ENCODE data around the gene RIOK3. TPM values are rescaled to one million over a fixed set of nuclear protein-coding genes. Genes with fewer than 3 reads are reported as not detected.

RIOK3 gene, protein sequence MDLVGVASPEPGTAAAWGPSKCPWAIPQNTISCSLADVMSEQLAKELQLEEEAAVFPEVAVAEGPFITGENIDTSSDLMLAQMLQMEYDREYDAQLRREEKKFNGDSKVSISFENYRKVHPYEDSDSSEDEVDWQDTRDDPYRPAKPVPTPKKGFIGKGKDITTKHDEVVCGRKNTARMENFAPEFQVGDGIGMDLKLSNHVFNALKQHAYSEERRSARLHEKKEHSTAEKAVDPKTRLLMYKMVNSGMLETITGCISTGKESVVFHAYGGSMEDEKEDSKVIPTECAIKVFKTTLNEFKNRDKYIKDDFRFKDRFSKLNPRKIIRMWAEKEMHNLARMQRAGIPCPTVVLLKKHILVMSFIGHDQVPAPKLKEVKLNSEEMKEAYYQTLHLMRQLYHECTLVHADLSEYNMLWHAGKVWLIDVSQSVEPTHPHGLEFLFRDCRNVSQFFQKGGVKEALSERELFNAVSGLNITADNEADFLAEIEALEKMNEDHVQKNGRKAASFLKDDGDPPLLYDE
- 38.9 and 61.4 TPM in 2 replicates for total RNA-seq (2012; rRNA removed)
- polyA plus RNA-seq (2012; rRNA removed) = 18.1 and 21.5 TPM in 2 replicates
- polyA plus RNA-seq (2012; cell fraction: cytosol; rRNA removed) = 4.7 and 14.1 TPM in 2 replicates
- polyA plus RNA-seq (2012; cell fraction: nucleus; rRNA removed; ENCODE audit: low replicate concordance) = 36.7 and 41.9 TPM in 2 replicates
- Bru-seq, nascent RNA = percentile 87 among the genes with signal in this experiment
- BruChase-seq, experiment 1, labeled RNA remaining after a 6-hour chase = percentile 91 among the genes with signal in this experiment
- percentile 86 among the genes with signal in this experiment for BruChase-seq, experiment 2, labeled RNA remaining after a 2-hour chase
- long read RNA-seq, full-length matches to known transcripts = 73 of 94 reads
- long read RNA-seq, partial matches to known transcripts = 9 of 94 reads
- long read RNA-seq, other reads (novel, unspliced or antisense) = 12 of 94 reads

DNA sequence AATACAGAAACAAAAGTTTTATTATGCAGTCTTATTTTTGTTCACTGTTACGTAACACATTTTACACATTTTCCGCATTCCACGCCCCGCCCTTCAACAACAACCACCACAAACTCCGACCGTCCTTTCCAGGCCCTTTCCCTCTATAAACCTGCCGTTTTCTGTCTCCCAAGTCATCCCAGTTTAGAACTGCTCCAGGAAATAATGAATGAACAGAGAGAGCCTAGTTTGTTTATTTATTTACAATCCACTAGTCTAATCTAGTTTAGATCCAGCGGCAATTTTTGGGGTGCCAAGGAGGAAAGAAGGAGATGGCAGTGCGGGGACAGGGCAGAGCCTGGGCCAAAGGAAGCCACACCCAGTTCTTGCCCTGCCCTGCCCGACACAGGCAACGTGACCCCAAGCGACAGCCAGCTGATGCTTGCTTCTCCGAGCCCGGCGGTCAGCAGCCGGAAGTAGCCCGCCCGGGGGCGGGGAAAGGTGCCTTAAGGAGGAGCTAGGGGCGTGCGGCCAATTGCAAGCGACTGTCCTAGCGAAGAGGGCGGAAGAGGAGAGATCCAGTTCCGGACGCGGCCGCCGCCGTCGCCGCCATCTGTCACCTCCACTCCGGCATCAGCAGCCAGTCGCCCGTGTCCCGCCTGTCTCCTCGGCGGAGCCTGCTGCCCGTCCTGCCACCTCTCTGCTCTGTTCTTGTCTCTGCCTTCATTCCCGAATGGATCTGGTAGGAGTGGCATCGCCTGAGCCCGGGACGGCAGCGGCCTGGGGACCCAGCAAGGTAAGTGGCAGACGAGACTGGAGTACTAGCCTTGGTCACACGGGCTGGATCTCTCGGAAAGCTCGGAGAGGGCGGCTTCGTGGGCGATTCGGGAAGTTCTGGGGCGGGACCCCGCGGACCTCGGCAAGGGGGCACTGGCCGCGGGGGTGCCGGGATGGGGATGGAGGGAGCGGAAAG is at the start of gene RIOK3:
RIOK3 (plus strand) TSS at position 560 of the 952 bp plus-strand sequence; CDS start at position 713, 153 bp downstream.
- Histone ChIP-seq H3K9ac (ENCODE audit: low read depth, low read length) (peak within 1 kb of the TSS; percentile 98), H3K9me1 (ENCODE audit: insufficient read depth, low read length) (peaks cover 3% of the 10 kb centered on the region), H3K36me3 (ENCODE audit: control insufficient read depth, insufficient read depth, low read length) (peaks cover 4% of the 10 kb centered on the region), H3K4ac (ENCODE audit: low read depth, low read length) (peak within 1 kb of the TSS; percentile 88), H2BK120ac (ENCODE audit: low read depth, low read length) (peak within 1 kb of the TSS; percentile 67), H3K27me3 (ENCODE audit: control insufficient read depth, insufficient read depth, low read length) (no peaks in the 10 kb centered on the region), H2AK5ac (ENCODE audit: low read depth, low read length) (peak within 1 kb of the TSS; percentile 85), H4K91ac (ENCODE audit: insufficient read depth, low read depth, low read length) (peak within 1 kb of the TSS; percentile 88), H3K23ac (ENCODE audit: low read depth, low read length) (peak within 1 kb of the TSS; percentile 92), H2BK15ac (ENCODE audit: low read depth, low read length) (peak within 1 kb of the TSS; percentile 51; the same call in 1 of the 3 replicates), H3K4me2 (ENCODE audit: low read depth, low read length) (peak within 1 kb of the TSS; percentile 78), H3K79me1 (ENCODE audit: low read depth in 1 of 2, low read length in 2 of 2) (peaks cover 2 to 27% of the 10 kb centered on the region in 2 experiments; a peak in 3 of 4 replicates), H3K4me3 (ENCODE audit: insufficient read depth, low read depth, low read length) (peak within 1 kb of the TSS; percentile 91), H3K56ac (ENCODE audit: extremely low read depth, insufficient read depth, low read length) (peak within 1 kb of the TSS; percentile 80), H2AFZ (replicated peaks; ENCODE audit: low read length, poor library complexity) (peak within 1 kb of the TSS; percentile 95), H2BK20ac (ENCODE audit: low read depth, low read length) (no peak within 1 kb of the TSS), H3K14ac (replicated peaks; ENCODE audit: low read depth, low read length) (peak within 1 kb of the TSS; percentile 95), H2AK9ac (replicated peaks; ENCODE audit: low read depth, low read length, poor library complexity) (peak within 1 kb of the TSS; percentile 90), H2BK5ac (ENCODE audit: low read depth, low read length, poor library complexity, severe bottlenecking) (peak within 1 kb of the TSS; percentile 89), H3K4me1 (ENCODE audit: control insufficient read depth, insufficient read depth, low read length) (no peaks in the 10 kb centered on the region; the same call in none of the 2 replicates), H4K20me1 (ENCODE audit: insufficient read depth, low read length) (peaks cover 33% of the 10 kb centered on the region), H4K8ac (ENCODE audit: low read depth in 2 of 2, low read length in 2 of 2) (peak within 1 kb of the TSS; percentile 81 to 94), H4K5ac (ENCODE audit: low read depth, low read length) (peak within 1 kb of the TSS; percentile 79), H3K27ac (ENCODE audit: insufficient read depth, low read length) (peak within 1 kb of the TSS; percentile 97), H3K9me3 (ENCODE audit: control insufficient read depth, insufficient read depth, low read length) (peaks cover 1% of the 10 kb centered on the region; the same call in 1 of the 2 replicates), H3K18ac (ENCODE audit: low read depth, low read length) (peak within 1 kb of the TSS; percentile 62)
- ATAC-seq (ENCODE audit: low read depth) (peak; percentile 98), DNase-seq (peak; percentile 92)
- dilution Hi-C loops (cut with HindIII; ENCODE audit: low sequenced_read_pairs, unreplicated experiment) = no loop called here
- POLR2A ChIA-PET (ENCODE audit: unreplicated experiment) = interaction anchor here (0.6 kb wide), 3 partner anchors 20 to 465 kb away, joined by 3 to 4 read pairs (median 3); no protein-coding TSS in a partner anchor
- in situ Hi-C loops (cut with MboI; ENCODE audit: low sequenced_read_pairs) = no loop called here
- WGBS, 2 experiments (ENCODE audit: extremely low coverage in 2 of 2, insufficient read length in 1 of 2) = 0% methylated on average over 37 of the region's 60 CpGs; no CpG with 5 or more reads in 1 of the 2 experiments
- TF ChIP-seq NFE2L2 (IDR thresholded peaks at IDR 0.05; ENCODE audit: low read depth, low read length) (no peak), FOS (IDR thresholded peaks at IDR 0.05; ENCODE audit: low read depth, low read length) (no peak), CEBPB (IDR thresholded peaks at IDR 0.05; ENCODE audit: low read depth, low read length) (peak; percentile 75), MAFK (IDR thresholded peaks at IDR 0.05; ENCODE audit: low read depth, low read length) (no peak), MAZ (IDR thresholded peaks at IDR 0.05; ENCODE audit: borderline replicate concordance, low read depth, low read length) (peak; percentile 76; the same call in 1 of the 2 replicates), POLR2A (IDR thresholded peaks at IDR 0.05; ENCODE audit: low read depth, low read length) (peak; percentile 78), BHLHE40 (IDR thresholded peaks at IDR 0.05; ENCODE audit: low read depth, low read length) (0 out of 2 replicates have a peak, but pooled peaks have one; percentile 6), MXI1 (IDR thresholded peaks at IDR 0.05; ENCODE audit: borderline replicate concordance, low read depth, low read length) (peak; percentile 76)
- TF ChIP-seq, protein P1, sequence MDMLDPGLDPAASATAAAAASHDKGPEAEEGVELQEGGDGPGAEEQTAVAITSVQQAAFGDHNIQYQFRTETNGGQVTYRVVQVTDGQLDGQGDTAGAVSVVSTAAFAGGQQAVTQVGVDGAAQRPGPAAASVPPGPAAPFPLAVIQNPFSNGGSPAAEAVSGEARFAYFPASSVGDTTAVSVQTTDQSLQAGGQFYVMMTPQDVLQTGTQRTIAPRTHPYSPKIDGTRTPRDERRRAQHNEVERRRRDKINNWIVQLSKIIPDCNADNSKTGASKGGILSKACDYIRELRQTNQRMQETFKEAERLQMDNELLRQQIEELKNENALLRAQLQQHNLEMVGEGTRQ (IDR thresholded peaks at IDR 0.05; ENCODE audit: low read depth, low read length) = peak; percentile 83
- intact Hi-C loops (cut with micrococcal nuclease) = no loop called here
- no TSS peak for BruUV-seq (replicated peaks)
- CTCF ChIA-PET = interaction anchor here (0.6 kb wide), 1 partner anchor 74 kb away, joined by 3 read pairs; no protein-coding TSS in a partner anchor
